ENCODE data around the gene LRP1.

LRP1 gene

DNA sequence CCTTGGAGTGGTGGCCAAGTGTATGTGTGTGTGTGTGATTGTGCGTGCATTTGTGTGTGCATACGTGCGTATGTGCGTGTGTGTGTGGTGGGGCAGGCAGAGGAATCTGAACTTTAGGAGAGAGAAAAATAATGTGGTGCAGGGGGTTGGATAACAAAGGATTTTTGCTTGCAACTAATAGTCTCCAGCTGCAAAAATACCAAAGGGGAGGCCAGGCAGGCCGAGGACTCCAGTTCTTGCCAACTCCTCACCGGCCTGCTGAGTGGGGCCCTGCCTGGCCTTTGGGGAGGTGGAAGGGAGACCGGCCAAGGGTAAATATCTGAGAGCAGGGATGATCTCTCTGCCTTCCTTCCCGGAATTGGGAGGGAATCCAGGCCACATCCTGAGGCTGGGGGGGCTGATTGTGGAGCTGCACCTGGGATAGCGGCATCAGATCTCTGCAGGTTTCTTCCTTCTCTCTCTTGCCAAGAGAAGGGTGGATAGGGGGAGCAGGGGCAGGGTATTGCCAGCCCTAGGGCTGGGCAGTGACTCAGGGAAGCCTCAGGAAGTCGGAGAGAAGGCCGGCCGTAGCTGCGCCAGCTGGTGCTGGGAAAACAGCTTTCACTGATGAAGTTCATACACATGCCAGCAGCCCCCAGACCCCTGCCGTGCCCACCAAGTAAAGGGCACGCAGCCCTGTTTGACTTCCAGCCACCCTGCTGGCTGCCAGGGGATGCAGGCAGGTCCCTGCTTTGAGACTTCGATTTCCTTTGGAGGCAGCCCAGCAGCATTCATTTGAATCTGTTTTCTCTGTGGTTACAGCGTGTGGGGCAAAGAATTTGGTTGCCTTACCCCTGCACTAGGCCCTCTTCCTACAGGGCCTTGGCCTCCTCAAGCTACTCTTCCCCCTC is 23.7 kb downstream of the LRP1 start:
- no peak overlapping the region for H3K27ac ChIP-seq (replicated peaks)

DNA sequence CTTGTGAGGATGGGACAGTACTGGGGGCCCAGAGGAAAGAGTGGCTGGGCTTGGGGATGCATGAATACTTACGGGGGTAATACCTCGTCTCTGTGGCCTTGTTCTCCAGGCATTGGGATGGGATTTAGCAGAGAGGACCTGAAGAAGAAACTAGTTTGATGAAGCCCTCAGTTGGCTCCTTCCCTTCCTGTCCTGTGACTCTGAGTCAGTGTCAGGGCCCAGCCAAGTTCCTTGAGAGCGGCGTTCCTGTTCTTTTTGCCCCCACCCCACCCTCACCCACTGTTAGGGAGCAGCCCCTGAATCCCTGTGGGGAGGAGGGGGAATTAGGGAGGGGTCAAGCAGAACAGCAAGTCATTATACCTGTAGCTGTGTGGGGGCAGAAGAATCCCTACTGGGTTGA is 24.4 kb downstream of the LRP1 start:
- H3K4me3 ChIP-seq (replicated peaks; ENCODE audit: insufficient read depth, low read length) = no peak overlapping the region
- H3K27ac ChIP-seq (replicated peaks) = no peak overlapping the region
- no peaks in the 10 kb centered on the region for H3K27me3 ChIP-seq (ENCODE audit: insufficient read depth, poor library complexity, severe bottlenecking)
- TF ChIP-seq POLR2AphosphoS5 (IDR thresholded peaks at IDR 0.05; ENCODE audit: low read depth) = no peak
- no peak for TF ChIP-seq GABPA (IDR thresholded peaks at IDR 0.05; ENCODE audit: low read depth)
- TF ChIP-seq, protein P1, sequence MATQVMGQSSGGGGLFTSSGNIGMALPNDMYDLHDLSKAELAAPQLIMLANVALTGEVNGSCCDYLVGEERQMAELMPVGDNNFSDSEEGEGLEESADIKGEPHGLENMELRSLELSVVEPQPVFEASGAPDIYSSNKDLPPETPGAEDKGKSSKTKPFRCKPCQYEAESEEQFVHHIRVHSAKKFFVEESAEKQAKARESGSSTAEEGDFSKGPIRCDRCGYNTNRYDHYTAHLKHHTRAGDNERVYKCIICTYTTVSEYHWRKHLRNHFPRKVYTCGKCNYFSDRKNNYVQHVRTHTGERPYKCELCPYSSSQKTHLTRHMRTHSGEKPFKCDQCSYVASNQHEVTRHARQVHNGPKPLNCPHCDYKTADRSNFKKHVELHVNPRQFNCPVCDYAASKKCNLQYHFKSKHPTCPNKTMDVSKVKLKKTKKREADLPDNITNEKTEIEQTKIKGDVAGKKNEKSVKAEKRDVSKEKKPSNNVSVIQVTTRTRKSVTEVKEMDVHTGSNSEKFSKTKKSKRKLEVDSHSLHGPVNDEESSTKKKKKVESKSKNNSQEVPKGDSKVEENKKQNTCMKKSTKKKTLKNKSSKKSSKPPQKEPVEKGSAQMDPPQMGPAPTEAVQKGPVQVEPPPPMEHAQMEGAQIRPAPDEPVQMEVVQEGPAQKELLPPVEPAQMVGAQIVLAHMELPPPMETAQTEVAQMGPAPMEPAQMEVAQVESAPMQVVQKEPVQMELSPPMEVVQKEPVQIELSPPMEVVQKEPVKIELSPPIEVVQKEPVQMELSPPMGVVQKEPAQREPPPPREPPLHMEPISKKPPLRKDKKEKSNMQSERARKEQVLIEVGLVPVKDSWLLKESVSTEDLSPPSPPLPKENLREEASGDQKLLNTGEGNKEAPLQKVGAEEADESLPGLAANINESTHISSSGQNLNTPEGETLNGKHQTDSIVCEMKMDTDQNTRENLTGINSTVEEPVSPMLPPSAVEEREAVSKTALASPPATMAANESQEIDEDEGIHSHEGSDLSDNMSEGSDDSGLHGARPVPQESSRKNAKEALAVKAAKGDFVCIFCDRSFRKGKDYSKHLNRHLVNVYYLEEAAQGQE (IDR thresholded peaks at IDR 0.05; ENCODE audit: insufficient replicate concordance, low read depth) = no peak
- TF ChIP-seq, protein P2, sequence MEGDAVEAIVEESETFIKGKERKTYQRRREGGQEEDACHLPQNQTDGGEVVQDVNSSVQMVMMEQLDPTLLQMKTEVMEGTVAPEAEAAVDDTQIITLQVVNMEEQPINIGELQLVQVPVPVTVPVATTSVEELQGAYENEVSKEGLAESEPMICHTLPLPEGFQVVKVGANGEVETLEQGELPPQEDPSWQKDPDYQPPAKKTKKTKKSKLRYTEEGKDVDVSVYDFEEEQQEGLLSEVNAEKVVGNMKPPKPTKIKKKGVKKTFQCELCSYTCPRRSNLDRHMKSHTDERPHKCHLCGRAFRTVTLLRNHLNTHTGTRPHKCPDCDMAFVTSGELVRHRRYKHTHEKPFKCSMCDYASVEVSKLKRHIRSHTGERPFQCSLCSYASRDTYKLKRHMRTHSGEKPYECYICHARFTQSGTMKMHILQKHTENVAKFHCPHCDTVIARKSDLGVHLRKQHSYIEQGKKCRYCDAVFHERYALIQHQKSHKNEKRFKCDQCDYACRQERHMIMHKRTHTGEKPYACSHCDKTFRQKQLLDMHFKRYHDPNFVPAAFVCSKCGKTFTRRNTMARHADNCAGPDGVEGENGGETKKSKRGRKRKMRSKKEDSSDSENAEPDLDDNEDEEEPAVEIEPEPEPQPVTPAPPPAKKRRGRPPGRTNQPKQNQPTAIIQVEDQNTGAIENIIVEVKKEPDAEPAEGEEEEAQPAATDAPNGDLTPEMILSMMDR (IDR thresholded peaks at IDR 0.05; ENCODE audit: insufficient read depth, low read length) = no peak
- TF ChIP-seq SPI1 (IDR thresholded peaks at IDR 0.05; ENCODE audit: borderline replicate concordance, low read depth) = no peak
- no peak for DNase-seq (ENCODE audit: low read depth in 1 of 2, low spot score in 1 of 2)

More for the DNA sequence above, 23.7 kb downstream of the LRP1 start:
- TF ChIP-seq POLR2AphosphoS5 (IDR thresholded peaks at IDR 0.05; ENCODE audit: low read depth) = no peak
- TF ChIP-seq, protein P1 (IDR thresholded peaks at IDR 0.05; ENCODE audit: insufficient replicate concordance, low read depth) = no peak
- TF ChIP-seq, protein P2 (IDR thresholded peaks at IDR 0.05; ENCODE audit: insufficient read depth, low read length) = no peak
- no peak for TF ChIP-seq GABPA (IDR thresholded peaks at IDR 0.05; ENCODE audit: low read depth)
- no peak for TF ChIP-seq SPI1 (IDR thresholded peaks at IDR 0.05; ENCODE audit: borderline replicate concordance, low read depth)
- no peak for DNase-seq (ENCODE audit: low read depth in 1 of 2, low spot score in 1 of 2)
- Histone ChIP-seq H3K4me3 (replicated peaks; ENCODE audit: insufficient read depth, low read length) (no peak overlapping the region), H3K27me3 (ENCODE audit: insufficient read depth, poor library complexity, severe bottlenecking) (no peaks in the 10 kb centered on the region)

DNA sequence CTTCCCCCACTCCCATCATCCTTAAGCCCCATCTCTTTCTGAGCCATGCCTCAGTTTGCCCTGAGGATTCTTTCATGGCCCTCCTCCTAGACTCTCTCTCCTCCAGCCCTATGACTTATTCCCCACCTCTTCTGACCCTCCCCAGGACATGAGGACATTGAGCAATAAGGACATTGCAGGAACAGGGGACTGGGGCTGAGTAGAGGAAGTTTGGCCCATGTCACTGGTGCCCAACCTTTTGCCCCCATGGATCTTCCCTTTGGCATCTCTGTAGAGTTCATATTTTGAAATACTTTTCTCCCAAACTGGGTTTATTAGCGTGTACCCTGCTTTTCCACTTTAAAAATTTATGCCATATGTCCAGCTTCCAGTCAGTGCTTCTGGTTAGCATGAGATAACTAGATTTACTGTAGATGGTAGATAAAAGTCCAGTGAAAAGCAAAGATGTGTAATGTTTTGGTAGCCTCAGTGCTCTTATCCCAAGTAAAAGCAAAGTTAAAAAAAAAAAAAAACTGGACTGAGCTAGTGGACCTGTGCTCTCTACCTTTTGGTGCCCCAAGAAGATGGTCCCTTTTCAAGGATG is 25.2 kb downstream of the LRP1 start:
- H3K4me3 ChIP-seq (replicated peaks; ENCODE audit: insufficient read depth, low read length) = no peak overlapping the region
- no peak overlapping the region for H3K27ac ChIP-seq (replicated peaks)
- DNase-seq (ENCODE audit: low read depth in 1 of 2, low spot score in 1 of 2) = no peak
- H3K27me3 ChIP-seq (ENCODE audit: insufficient read depth, poor library complexity, severe bottlenecking) = no peaks in the 10 kb centered on the region
- TF ChIP-seq, protein P2 (IDR thresholded peaks at IDR 0.05; ENCODE audit: insufficient read depth, low read length) = no peak
- TF ChIP-seq GABPA (IDR thresholded peaks at IDR 0.05; ENCODE audit: low read depth) (no peak), SPI1 (IDR thresholded peaks at IDR 0.05; ENCODE audit: borderline replicate concordance, low read depth) (no peak), POLR2AphosphoS5 (IDR thresholded peaks at IDR 0.05; ENCODE audit: low read depth) (no peak)
- TF ChIP-seq, protein P1 (IDR thresholded peaks at IDR 0.05; ENCODE audit: insufficient replicate concordance, low read depth) = no peak
